BE2C (cell line): Measurements from ENCODE around the gene IL4.

Source experiments
- DNase-seq: peaks from one replicate; pipeline ENCODE4 v3.0.0-alpha.2; 2020
- H3K27me3 ChIP-seq: fragments of 250-450 bp; sonication (Bioruptor Pico); 2 replicates; pipeline ENCODE4 v1.5.1; 2020; ENCODE audit warnings: mild to moderate bottlenecking
- H3K36me3 ChIP-seq: fragments of 250-450 bp; sonication (Bioruptor Pico); 2 replicates; pipeline ENCODE4 v1.5.1; 2020; ENCODE audit warnings: mild to moderate bottlenecking
- H3K4me1 ChIP-seq: fragments of 250-450 bp; sonication (Bioruptor Pico); 2 replicates; pipeline ENCODE4 v1.5.1; 2020
- H3K4me3 ChIP-seq: 2 replicates; pipeline ENCODE4 v1.5.1; 2011; ENCODE audit warnings: low read depth, low read length
- H3K9me3 ChIP-seq: fragments of 250-450 bp; sonication (Bioruptor Pico); 2 replicates; pipeline ENCODE4 v1.5.1; 2020
- TF ChIP-seq, protein P1 (sequence below): IDR thresholded peaks from 2 replicates; pipeline ENCODE4 v1.5.1; 2012; ENCODE audit warnings: mild to moderate bottlenecking, low read depth, low read length

The IL4 gene

DNA sequence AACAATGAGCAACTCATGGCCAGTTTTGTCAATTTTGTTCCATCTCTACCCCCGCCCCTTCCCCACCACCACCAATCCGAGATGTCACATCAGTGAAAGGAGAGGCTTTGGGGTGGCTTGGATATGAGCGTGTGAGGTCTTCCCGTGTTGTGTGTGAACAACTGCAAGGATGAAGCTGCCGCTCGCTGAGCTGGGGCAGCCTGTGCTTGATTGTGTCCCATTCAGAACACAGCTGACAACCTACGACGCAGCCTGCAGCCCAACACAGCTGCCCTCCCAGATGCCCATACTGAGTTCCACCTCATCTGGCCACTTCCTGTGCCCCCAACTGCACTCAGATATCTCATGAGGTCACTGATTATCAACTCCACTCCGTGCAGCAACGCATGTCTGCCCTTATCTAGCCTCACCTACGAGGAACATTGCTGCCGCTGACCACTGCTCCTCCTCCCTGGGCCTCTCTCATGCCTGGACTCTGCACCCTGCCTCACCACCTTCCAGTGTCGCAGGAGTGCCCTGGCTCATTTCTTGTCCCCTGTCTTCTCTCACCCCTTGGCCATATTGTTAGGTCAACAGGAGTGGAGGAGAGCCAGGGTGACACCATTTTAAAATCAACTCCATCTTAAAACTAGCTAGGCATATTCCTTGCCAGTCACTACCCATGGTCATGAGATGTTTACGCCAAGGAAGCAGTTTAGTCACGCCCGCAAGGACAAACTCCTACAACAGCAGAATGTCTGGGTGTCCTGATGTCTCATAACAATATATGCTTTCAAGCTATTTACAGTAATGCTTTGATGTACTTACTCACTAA is 7.3 kb upstream of the IL4 start:
- TF ChIP-seq, protein P1, sequence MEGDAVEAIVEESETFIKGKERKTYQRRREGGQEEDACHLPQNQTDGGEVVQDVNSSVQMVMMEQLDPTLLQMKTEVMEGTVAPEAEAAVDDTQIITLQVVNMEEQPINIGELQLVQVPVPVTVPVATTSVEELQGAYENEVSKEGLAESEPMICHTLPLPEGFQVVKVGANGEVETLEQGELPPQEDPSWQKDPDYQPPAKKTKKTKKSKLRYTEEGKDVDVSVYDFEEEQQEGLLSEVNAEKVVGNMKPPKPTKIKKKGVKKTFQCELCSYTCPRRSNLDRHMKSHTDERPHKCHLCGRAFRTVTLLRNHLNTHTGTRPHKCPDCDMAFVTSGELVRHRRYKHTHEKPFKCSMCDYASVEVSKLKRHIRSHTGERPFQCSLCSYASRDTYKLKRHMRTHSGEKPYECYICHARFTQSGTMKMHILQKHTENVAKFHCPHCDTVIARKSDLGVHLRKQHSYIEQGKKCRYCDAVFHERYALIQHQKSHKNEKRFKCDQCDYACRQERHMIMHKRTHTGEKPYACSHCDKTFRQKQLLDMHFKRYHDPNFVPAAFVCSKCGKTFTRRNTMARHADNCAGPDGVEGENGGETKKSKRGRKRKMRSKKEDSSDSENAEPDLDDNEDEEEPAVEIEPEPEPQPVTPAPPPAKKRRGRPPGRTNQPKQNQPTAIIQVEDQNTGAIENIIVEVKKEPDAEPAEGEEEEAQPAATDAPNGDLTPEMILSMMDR, result no peak
- H3K9me3 ChIP-seq, result no peaks in the 10 kb centered on the region
- no peak for DNase-seq
- no peaks in the 10 kb centered on the region for H3K36me3 ChIP-seq
- H3K4me1 ChIP-seq, result peaks cover 2% of the 10 kb centered on the region; the same call in 1 of the 2 replicates
- H3K4me3 ChIP-seq, result no peak overlapping the region
- H3K27me3 ChIP-seq, result no peaks in the 10 kb centered on the region

DNA sequence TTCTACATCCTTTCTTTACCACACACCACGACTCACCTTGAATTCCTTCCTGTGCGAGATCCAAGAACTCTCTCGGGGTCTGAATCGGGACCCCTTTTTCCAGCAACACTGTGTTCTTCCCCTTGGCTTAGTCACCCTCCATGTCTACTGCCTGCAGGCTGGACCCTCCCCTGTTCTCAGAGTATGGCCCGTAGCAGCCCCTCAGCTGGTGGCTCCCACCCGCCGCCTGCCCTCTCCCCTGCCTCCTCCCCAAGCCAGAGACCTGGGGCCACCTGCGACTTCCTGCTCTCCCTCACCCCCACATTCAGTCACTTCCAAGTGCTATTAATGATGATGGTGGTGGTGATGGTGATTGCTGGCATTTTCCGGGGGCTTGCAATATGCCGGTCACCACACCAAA is 6.5 kb upstream of the IL4 start:
- H3K4me1 ChIP-seq, result peaks cover 2% of the 10 kb centered on the region; the same call in 1 of the 2 replicates
- TF ChIP-seq, protein P1, result no peak
- no peaks in the 10 kb centered on the region for H3K36me3 ChIP-seq

DNA sequence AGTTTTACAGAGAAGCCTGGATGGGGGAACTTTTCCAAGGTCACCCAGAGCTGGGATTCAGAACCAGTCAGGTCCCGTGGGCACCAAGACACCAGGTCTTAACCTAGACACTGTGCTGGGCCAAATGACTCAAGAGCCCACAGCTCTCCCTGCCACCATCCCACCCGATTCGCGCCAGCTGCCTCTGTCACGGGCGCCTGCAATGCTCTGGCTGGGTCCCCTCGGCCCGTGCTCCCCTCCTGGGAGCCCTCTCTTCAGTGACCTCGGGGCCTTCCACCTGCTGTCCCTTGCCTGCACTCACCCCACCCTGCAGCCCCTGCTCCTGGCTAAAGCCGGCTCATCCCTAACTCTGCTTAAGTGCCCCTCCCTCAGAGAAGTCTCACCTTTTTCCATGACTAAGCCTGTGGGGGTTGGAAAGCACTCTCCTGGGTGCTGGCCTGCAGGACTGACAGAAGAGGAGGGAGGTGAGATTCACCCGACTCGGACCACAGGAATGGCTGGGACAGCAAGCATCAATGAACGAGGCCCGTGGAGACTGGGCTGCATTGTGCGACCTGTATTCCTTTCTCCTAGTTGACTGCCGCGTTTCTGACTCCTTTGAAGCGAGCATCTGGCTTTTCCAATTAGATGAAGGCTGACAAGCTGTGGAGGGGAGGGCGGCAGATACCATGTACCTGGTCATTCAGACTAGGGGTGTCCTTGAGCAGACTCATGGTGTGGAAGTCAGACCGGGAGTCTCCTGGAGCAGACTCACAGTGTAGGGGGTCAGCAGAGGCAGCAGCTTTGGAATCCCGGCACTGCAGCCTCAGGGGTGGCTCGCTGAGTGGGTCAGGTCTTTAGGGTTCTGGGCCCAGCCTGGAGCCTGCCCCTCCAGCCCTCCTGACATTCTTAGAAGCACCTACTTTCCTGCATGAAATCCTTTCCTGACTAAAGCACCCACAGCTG is 5.8 kb upstream of the IL4 start:
- Histone ChIP-seq H3K36me3 (no peaks in the 10 kb centered on the region), H3K9me3 (no peaks in the 10 kb centered on the region), H3K27me3 (no peaks in the 10 kb centered on the region), H3K4me3 (no peak overlapping the region), H3K4me1 (peaks cover under 1% of the 10 kb centered on the region; the same call in 1 of the 2 replicates)
- TF ChIP-seq, protein P1, result no peak
- DNase-seq, result no peak

More for the DNA sequence above, 6.5 kb upstream of the IL4 start:
- no peak for DNase-seq
- H3K9me3 ChIP-seq, result no peaks in the 10 kb centered on the region
- H3K27me3 ChIP-seq, result no peaks in the 10 kb centered on the region
- H3K4me3 ChIP-seq, result no peak overlapping the region

DNA sequence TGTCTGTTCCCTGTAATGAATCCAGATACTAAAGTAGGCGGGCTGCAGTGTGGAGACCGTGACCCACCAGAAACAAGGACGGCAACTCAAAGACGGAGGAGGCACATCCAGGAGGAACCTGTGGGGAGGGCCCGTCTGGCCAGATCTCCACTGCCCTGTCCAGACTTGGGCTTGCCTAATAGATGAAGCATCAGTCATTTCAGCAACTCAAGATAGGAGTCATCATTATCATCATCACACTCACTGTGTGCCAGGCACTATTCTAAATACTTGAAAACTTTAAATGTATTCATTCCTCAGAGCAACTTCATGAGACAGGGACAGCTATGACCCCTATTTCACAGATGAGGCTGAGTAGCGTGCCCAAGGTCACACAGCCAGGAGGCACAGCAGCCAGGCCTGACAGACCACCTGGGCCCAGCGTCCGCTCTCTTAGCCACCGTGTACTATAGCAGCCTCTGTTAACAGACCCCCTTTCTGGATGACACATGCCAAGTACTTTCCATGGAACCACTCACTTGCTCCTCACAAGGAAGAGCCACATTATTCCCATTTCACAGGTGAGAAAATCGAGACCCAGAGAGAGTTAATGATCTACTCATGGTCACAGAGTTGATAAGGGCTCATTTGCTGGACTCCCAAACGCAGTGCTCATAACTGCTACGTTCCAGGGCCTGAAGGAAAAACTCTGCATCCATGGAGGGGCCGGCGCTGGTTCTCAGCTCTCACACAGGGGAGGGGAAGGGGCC is 4.9 kb upstream of the IL4 start:
- Histone ChIP-seq H3K36me3 (no peaks in the 10 kb centered on the region), H3K4me1 (no peaks in the 10 kb centered on the region), H3K27me3 (no peaks in the 10 kb centered on the region), H3K9me3 (no peaks in the 10 kb centered on the region), H3K4me3 (no peak overlapping the region)
- DNase-seq, result no peak
- TF ChIP-seq, protein P1, result no peak

DNA sequence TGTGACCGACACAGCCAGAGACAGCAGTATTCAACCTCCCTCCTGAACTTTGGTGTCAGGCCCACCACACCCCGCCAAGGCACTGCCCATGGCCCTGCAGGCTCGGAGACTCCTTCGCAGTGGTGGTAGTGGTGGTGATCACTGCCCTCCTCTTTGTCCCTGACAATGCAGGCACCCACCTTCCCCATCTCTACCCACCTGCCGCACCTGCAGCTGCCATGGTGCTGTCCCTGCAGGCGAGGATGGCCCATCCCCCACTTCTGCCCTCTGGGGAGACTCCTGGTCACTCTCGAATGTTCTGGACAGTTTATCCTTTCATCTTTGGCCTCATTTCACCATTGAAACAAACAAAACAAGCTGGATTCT is 4.4 kb upstream of the IL4 start:
- DNase-seq, result no peak
- no peaks in the 10 kb centered on the region for H3K27me3 ChIP-seq
- no peaks in the 10 kb centered on the region for H3K36me3 ChIP-seq
- H3K9me3 ChIP-seq, result no peaks in the 10 kb centered on the region
- H3K4me3 ChIP-seq, result no peak overlapping the region
- TF ChIP-seq, protein P1, result no peak
- H3K4me1 ChIP-seq, result no peaks in the 10 kb centered on the region
